T-cell (primary cell): ENCODE results near the gene MSH5. TPM values are rescaled to one million over a fixed set of nuclear protein-coding genes. Genes with fewer than 3 reads are reported as not detected.

Experiments used
- ATAC-seq, 4 experiments: fragments of 200-7000 bp in 3 of 4; fragments of 150-1000 bp in 1 of 4; cut with Tn5 transposase; replicated peaks in 1 of 4; 1 replicate in 3 of 4; 2 replicates in 1 of 4; pipeline ENCODE4 v1.10.0; 2021; ENCODE audit warnings: moderate library complexity in 3 of 4, mild to moderate bottlenecking in 2 of 4, moderate number of reproducible peaks in 1 of 4
- CTCF ChIA-PET, 2 donors: fragments of 300-600 bp; sonication (Branson Sonifier 250); formaldehyde crosslinking; loops; one replicate each; lab custom pipeline; 2022; ENCODE audit warnings: antibody characterized with exemption in 2 of 2; lab: Charles Lee
- POLR2A ChIA-PET, 2 donors: fragments of 300-600 bp; sonication (Branson Sonifier 250); formaldehyde crosslinking; loops; one replicate each; lab custom pipeline; 2022; ENCODE audit warnings: antibody characterized with exemption in 2 of 2; lab: Charles Lee
- DNase-seq, 35 experiments: peaks; one replicate each; pipeline versions ENCODE4 v3.0.0 to v3.0.0-alpha.2; 2013 to 2023
- H3K27ac ChIP-seq: one replicate; pipeline ENCODE4 v1.5.1; 2013; ENCODE audit warnings: low read length
- H3K27me3 ChIP-seq, 2 experiments: replicated peaks in 1 of 2; 1 replicate in 1 of 2; 2 replicates in 1 of 2; pipeline versions ENCODE4 v1.6.1 to v1.7.0; 2013; ENCODE audit warnings: low read length in 1 of 2, mixed read lengths in 1 of 2; ENCODE audit not compliant: control insufficient read depth in 2 of 2, insufficient read depth in 2 of 2; ENCODE audit errors: extremely low read depth in 1 of 2
- H3K36me3 ChIP-seq, 2 donors: 1 replicate in 1 of 2; 2 replicates in 1 of 2; pipeline versions ENCODE4 v1.6.1 to v1.7.0; 2013; ENCODE audit warnings: low read length in 1 of 2; ENCODE audit not compliant: control insufficient read depth in 2 of 2, insufficient read depth in 1 of 2; ENCODE audit errors: extremely low read depth in 1 of 2
- H3K4me1 ChIP-seq, 2 experiments: 1 replicate in 1 of 2; 2 replicates in 1 of 2; pipeline versions ENCODE4 v1.6.1 to v1.7.0; 2013; ENCODE audit warnings: low read length in 2 of 2, mixed read lengths in 1 of 2; ENCODE audit not compliant: insufficient read depth in 2 of 2, control insufficient read depth in 1 of 2; ENCODE audit errors: extremely low read depth in 1 of 2
- H3K4me3 ChIP-seq, 2 donors: 1 replicate in 1 of 2; 2 replicates in 1 of 2; pipeline versions ENCODE4 v1.5.1 to v1.7.0; 2013; ENCODE audit warnings: mild to moderate bottlenecking in 2 of 2, low read length in 1 of 2, moderate library complexity in 1 of 2; ENCODE audit not compliant: control insufficient read depth in 1 of 2; ENCODE audit errors: extremely low read depth in 1 of 2
- H3K9me3 ChIP-seq: 2 replicates; pipeline ENCODE4 v1.7.0; 2013
- H3K27ac Mint-ChIP-seq, 2 donors: one replicate each; pipeline ENCODE4 v1.8.0; 2020 to 2021; ENCODE audit warnings: mild to moderate bottlenecking in 2 of 2, mixed read lengths in 2 of 2
- H3K27me3 Mint-ChIP-seq, 2 donors: one replicate each; pipeline ENCODE4 v1.8.0; 2021 to 2022; ENCODE audit warnings: mixed read lengths in 2 of 2
- H3K36me3 Mint-ChIP-seq: one replicate; pipeline ENCODE4 v1.8.0; 2021; ENCODE audit warnings: mixed read lengths
- H3K4me1 Mint-ChIP-seq, 3 donors: one replicate each; pipeline ENCODE4 v1.8.0; 2020 to 2022; ENCODE audit warnings: mixed read lengths in 3 of 3, mild to moderate bottlenecking in 1 of 3
- H3K4me3 Mint-ChIP-seq, 3 donors: one replicate each; pipeline ENCODE4 v1.8.0; 2020 to 2022; ENCODE audit warnings: mild to moderate bottlenecking in 3 of 3, mixed read lengths in 3 of 3, moderate library complexity in 3 of 3
- H3K9me3 Mint-ChIP-seq, 3 donors: one replicate each; pipeline ENCODE4 v1.8.0; 2020 to 2022; ENCODE audit warnings: mixed read lengths in 3 of 3
- WGBS: methylation state at CpG from one replicate; pipeline ENCODE4 v1.1.5; 2013; ENCODE audit warnings: missing lambda C conversion rate; ENCODE audit not compliant: insufficient coverage; 5-methylcytosine and 5-hydroxymethylcytosine counted together
- total RNA-seq, 35 experiments: library from RNA in 6 of 35; stranded (reverse) in 6 of 35; fragments of 120-200 nt in 1 of 35; gene quantifications; one replicate each; pipeline versions ENCODE4 v1.2.1 to v1.2.4 and lab custom pipeline; 2013 to 2026

The MSH5 gene
- total RNA-seq, 5 donors from 2014 or later (not counting 1 experiment from before 2014, with no cell fraction given): 13.7 to 22.4 (median 14.4) TPM

GRCh38 chr6:31715022-31715958 lies 24.5 kb upstream of the MSH5 start, which contains the start of gene LY6G6D:
Gene LY6G6D, plus strand, starts transcription at chr6:31715348. Its CDS starts 8 bp downstream, at chr6:31715356.
- ChIA-PET POLR2A (interaction anchor here in 1 of 2 donors (0.6 kb wide), 2 partner anchors 15 to 90 kb away, joined by 5 to 6 read pairs; no protein-coding TSS in a partner anchor), CTCF (interaction anchor here (0.5 to 0.6 kb wide), 3 partner anchors 99 to 333 kb away, joined by 3 to 7 read pairs (median 4); no protein-coding TSS in a partner anchor)
- H3K27me3 ChIP-seq: peaks cover 0 to 11% of the 10 kb centered on the region in 2 experiments
- Mint-ChIP-seq H3K27me3 (no peaks in the 10 kb centered on the region), H3K36me3 (no peaks in the 10 kb centered on the region), H3K4me3 (no peak within 1 kb of the TSS), H3K27ac (no peak within 1 kb of the TSS), H3K4me1 (peaks cover 17 to 25% (median 24%) of the 10 kb centered on the region in 3 donors), H3K9me3 (no peaks in the 10 kb centered on the region)
- H3K36me3 ChIP-seq: no peaks in the 10 kb centered on the region
- no peak for ATAC-seq
- H3K4me3 ChIP-seq: no peak within 1 kb of the TSS
- H3K27ac ChIP-seq: no peak within 1 kb of the TSS
- peaks cover 12 to 18% of the 10 kb centered on the region in 2 experiments for H3K4me1 ChIP-seq
- DNase-seq: no peak
- WGBS: 91% methylated on average over 10 of the region's 16 CpGs
- no peaks in the 10 kb centered on the region for H3K9me3 ChIP-seq

GRCh38 chr6:31717499-31718222 lies 22.1 kb upstream of the MSH5 start:
- 92% methylated on average over 7 of the region's 10 CpGs for WGBS
- Histone ChIP-seq H3K9me3 (no peaks in the 10 kb centered on the region), H3K27ac (no peak overlapping the region), H3K4me3 (no peak overlapping the region), H3K4me1 (peaks cover 7 to 12% of the 10 kb centered on the region in 2 experiments), H3K36me3 (no peaks in the 10 kb centered on the region), H3K27me3 (peaks cover 0 to 6% of the 10 kb centered on the region in 2 experiments)
- no peak overlapping the region for H3K27ac Mint-ChIP-seq
- no peaks in the 10 kb centered on the region for H3K36me3 Mint-ChIP-seq
- POLR2A ChIA-PET: no interaction called here
- peaks cover 2 to 7% (median 7%) of the 10 kb centered on the region in 3 donors for H3K4me1 Mint-ChIP-seq
- no peaks in the 10 kb centered on the region for H3K27me3 Mint-ChIP-seq
- no peaks in the 10 kb centered on the region for H3K9me3 Mint-ChIP-seq
- CTCF ChIA-PET: no interaction called here
- no peak for DNase-seq
- H3K4me3 Mint-ChIP-seq: no peak overlapping the region
- ATAC-seq: no peak

DNA sequence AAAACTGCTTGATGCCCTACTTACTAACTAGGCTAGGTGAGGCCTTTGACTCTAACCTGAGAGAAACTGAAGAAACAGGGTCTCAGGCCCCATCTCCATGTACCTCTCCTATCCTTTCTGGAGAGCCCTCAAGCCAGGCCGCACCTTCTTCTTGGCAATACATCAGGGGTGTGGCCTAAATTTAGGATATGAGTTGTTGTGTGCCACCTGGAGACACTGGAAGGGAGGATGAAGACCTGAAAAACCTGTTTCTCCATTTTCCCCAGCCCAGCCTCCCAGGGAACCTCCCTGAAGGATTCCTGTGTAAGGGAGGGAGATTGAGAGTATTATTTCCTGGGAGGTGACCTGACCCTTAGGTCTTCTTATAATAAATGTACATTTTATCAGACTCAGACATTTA lies 21.5 kb upstream of the MSH5 start:
- H3K27me3 Mint-ChIP-seq: no peaks in the 10 kb centered on the region
- H3K9me3 Mint-ChIP-seq: no peaks in the 10 kb centered on the region
- no peaks in the 10 kb centered on the region for H3K36me3 ChIP-seq
- DNase-seq (no peak), ATAC-seq (no peak)
- peaks cover 0 to 4% of the 10 kb centered on the region in 2 experiments for H3K27me3 ChIP-seq
- H3K36me3 Mint-ChIP-seq: no peaks in the 10 kb centered on the region
- H3K4me1 ChIP-seq: peaks cover 9 to 10% of the 10 kb centered on the region in 2 experiments
- ChIA-PET CTCF (no interaction called here), POLR2A (no interaction called here)
- no peak overlapping the region for H3K27ac ChIP-seq
- peaks cover 3 to 12% (median 8%) of the 10 kb centered on the region in 3 donors for H3K4me1 Mint-ChIP-seq
- no peaks in the 10 kb centered on the region for H3K9me3 ChIP-seq
- H3K4me3 Mint-ChIP-seq: no peak overlapping the region
- H3K27ac Mint-ChIP-seq: no peak overlapping the region
- no peak overlapping the region for H3K4me3 ChIP-seq
- WGBS: no CpG with 5 or more reads among the region's 1 CpG

GRCh38 chr6:31719001-31719400 lies 20.8 kb upstream of the MSH5 start:
- H3K4me1 Mint-ChIP-seq: peaks cover 6 to 12% (median 8%) of the 10 kb centered on the region in 3 donors
- no peaks in the 10 kb centered on the region for H3K36me3 Mint-ChIP-seq
- Histone ChIP-seq H3K4me1 (peaks cover 4 to 12% of the 10 kb centered on the region in 2 experiments), H3K27me3 (peaks cover 0 to 2% of the 10 kb centered on the region in 2 experiments), H3K9me3 (no peaks in the 10 kb centered on the region), H3K4me3 (no peak overlapping the region), H3K27ac (no peak overlapping the region), H3K36me3 (no peaks in the 10 kb centered on the region)
- H3K27me3 Mint-ChIP-seq: no peaks in the 10 kb centered on the region
- ATAC-seq: no peak
- H3K4me3 Mint-ChIP-seq: no peak overlapping the region
- ChIA-PET CTCF (interaction anchor here (0.5 to 0.6 kb wide), 3 partner anchors 16 to 85 kb away, joined by 3 to 7 read pairs (median 3); no protein-coding TSS in a partner anchor), POLR2A (no interaction called here)
- no peak overlapping the region for H3K27ac Mint-ChIP-seq
- WGBS: 68% methylated on average over 4 of the region's 6 CpGs
- no peaks in the 10 kb centered on the region for H3K9me3 Mint-ChIP-seq
- no peak for DNase-seq

GRCh38 chr6:31720196-31720770 lies 19.5 kb upstream of the MSH5 start:
- ChIA-PET CTCF (no interaction called here), POLR2A (no interaction called here)
- Histone ChIP-seq H3K27ac (no peak overlapping the region), H3K4me3 (no peak overlapping the region), H3K27me3 (peaks cover 0 to under 1% of the 10 kb centered on the region in 2 experiments), H3K9me3 (no peaks in the 10 kb centered on the region), H3K36me3 (no peaks in the 10 kb centered on the region), H3K4me1 (peaks cover 0 to 8% of the 10 kb centered on the region in 2 experiments)
- DNase-seq (no peak), ATAC-seq (no peak)
- H3K4me1 Mint-ChIP-seq: peaks cover 7 to 8% (median 8%) of the 10 kb centered on the region in 3 donors
- 84% methylated on average over 3 of the region's 5 CpGs for WGBS
- H3K27ac Mint-ChIP-seq: no peak overlapping the region
- no peaks in the 10 kb centered on the region for H3K27me3 Mint-ChIP-seq
- no peak overlapping the region for H3K4me3 Mint-ChIP-seq
- H3K36me3 Mint-ChIP-seq: no peaks in the 10 kb centered on the region
- no peaks in the 10 kb centered on the region for H3K9me3 Mint-ChIP-seq
